ENCODE results near the gene SIK3. TPM values are rescaled to one million over a fixed set of nuclear protein-coding genes. Genes with fewer than 3 reads are reported as not detected.

SIK3 gene
- total RNA-seq, 2 donors from 2014 or later, result 37.2 to 43.5 TPM

- no peaks in the 10 kb centered on the region for H3K9me3 Mint-ChIP-seq
Observed at GRCh38 chr11:116825434-116825833, 272.8 kb downstream of the SIK3 start.

GRCh38 chr11:116823031-116823843 lies 275.0 kb downstream of the SIK3 start, which contains the start of gene APOA4:
Gene APOA4, minus strand, starts transcription at chr11:116823304. Its CDS starts 113 bp downstream, at chr11:116823191.
- Histone ChIP-seq H3K4me1 (ENCODE audit: control insufficient read depth, insufficient read depth, low read length) (peaks cover 23% of the 10 kb centered on the region), H3K9ac (ENCODE audit: extremely low read depth, low read length, poor library complexity, severe bottlenecking) (no peak within 1 kb of the TSS), H3K27ac (ENCODE audit: low read depth, low read length) (no peak within 1 kb of the TSS), H3K4me3 (ENCODE audit: low read length) (no peak within 1 kb of the TSS), H3K27me3 (ENCODE audit: control insufficient read depth, insufficient read depth, low read length, poor library complexity, severe bottlenecking) (no peaks in the 10 kb centered on the region), H3K36me3 (ENCODE audit: control insufficient read depth, insufficient read depth, low read length) (no peaks in the 10 kb centered on the region), H3K9me3 (ENCODE audit: control insufficient read depth, low read length) (no peaks in the 10 kb centered on the region)
- TF ChIP-seq, protein P1, sequence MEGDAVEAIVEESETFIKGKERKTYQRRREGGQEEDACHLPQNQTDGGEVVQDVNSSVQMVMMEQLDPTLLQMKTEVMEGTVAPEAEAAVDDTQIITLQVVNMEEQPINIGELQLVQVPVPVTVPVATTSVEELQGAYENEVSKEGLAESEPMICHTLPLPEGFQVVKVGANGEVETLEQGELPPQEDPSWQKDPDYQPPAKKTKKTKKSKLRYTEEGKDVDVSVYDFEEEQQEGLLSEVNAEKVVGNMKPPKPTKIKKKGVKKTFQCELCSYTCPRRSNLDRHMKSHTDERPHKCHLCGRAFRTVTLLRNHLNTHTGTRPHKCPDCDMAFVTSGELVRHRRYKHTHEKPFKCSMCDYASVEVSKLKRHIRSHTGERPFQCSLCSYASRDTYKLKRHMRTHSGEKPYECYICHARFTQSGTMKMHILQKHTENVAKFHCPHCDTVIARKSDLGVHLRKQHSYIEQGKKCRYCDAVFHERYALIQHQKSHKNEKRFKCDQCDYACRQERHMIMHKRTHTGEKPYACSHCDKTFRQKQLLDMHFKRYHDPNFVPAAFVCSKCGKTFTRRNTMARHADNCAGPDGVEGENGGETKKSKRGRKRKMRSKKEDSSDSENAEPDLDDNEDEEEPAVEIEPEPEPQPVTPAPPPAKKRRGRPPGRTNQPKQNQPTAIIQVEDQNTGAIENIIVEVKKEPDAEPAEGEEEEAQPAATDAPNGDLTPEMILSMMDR (conservative IDR thresholded peaks at IDR 0.05), result no peak
- Mint-ChIP-seq H3K9me3 (no peaks in the 10 kb centered on the region), H3K27me3 (ENCODE audit: insufficient read depth) (peaks cover 2% of the 10 kb centered on the region), H3K4me3 (no peak within 1 kb of the TSS), H3K4me1 (peaks cover 10% of the 10 kb centered on the region), H3K36me3 (ENCODE audit: low read depth) (no peaks in the 10 kb centered on the region), H3K27ac (peak within 1 kb of the TSS; percentile 30)
- no peak for DNase-seq
- 67 to 82% methylated on average over 8 to 15 of the region's 16 CpGs for WGBS, 2 experiments (ENCODE audit: insufficient coverage in 1 of 2, insufficient read length in 1 of 2)

More at GRCh38 chr11:116825434-116825833, 272.8 kb downstream of the SIK3 start:
- no peak for DNase-seq
- Mint-ChIP-seq H3K27me3 (ENCODE audit: insufficient read depth) (peaks cover 2% of the 10 kb centered on the region), H3K36me3 (ENCODE audit: low read depth) (no peaks in the 10 kb centered on the region), H3K27ac (no peak overlapping the region), H3K4me3 (no peak overlapping the region), H3K4me1 (peaks cover 10% of the 10 kb centered on the region)
- no peaks in the 10 kb centered on the region for H3K9me3 ChIP-seq (ENCODE audit: control insufficient read depth, low read length)
- H3K27me3 ChIP-seq (ENCODE audit: control insufficient read depth, insufficient read depth, low read length, poor library complexity, severe bottlenecking), result no peaks in the 10 kb centered on the region
- TF ChIP-seq, protein P1 (conservative IDR thresholded peaks at IDR 0.05), result no peak
- H3K4me1 ChIP-seq (ENCODE audit: control insufficient read depth, insufficient read depth, low read length), result peaks cover 23% of the 10 kb centered on the region
- no peak overlapping the region for H3K4me3 ChIP-seq (ENCODE audit: low read length)
- H3K9ac ChIP-seq (ENCODE audit: extremely low read depth, low read length, poor library complexity, severe bottlenecking), result no peak overlapping the region
- 91 to 94% methylated on average over 5 of the region's 5 CpGs for WGBS, 2 experiments (ENCODE audit: insufficient coverage in 1 of 2, insufficient read length in 1 of 2)
- H3K27ac ChIP-seq (ENCODE audit: low read depth, low read length), result no peak overlapping the region
- no peaks in the 10 kb centered on the region for H3K36me3 ChIP-seq (ENCODE audit: control insufficient read depth, insufficient read depth, low read length)

DNA sequence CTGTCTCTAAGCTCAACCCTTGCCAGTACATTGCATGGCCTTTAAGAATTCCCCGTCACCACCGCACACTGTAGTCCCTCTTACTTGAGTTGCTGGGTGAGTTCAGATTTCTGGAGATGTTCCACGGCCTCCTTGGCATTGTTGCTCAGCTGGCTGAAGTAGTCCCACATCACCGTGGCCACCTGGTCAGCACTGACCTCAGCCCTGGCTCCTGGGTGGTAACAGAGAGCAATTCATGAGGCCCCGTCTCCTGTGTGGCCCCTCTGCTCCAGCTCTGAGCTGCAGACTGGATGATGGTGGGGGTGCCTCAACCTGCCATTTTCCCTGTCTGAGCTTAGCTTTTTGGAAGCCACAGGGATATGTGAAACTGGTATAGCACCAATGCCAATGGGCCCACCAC lies 275.7 kb downstream of the SIK3 start:
- WGBS, 2 experiments (ENCODE audit: insufficient coverage in 1 of 2, insufficient read length in 1 of 2), result 85 to 86% methylated on average over 5 of the region's 5 CpGs
- Mint-ChIP-seq H3K9me3 (no peaks in the 10 kb centered on the region), H3K27ac (no peak overlapping the region), H3K36me3 (ENCODE audit: low read depth) (no peaks in the 10 kb centered on the region), H3K4me1 (peaks cover 8% of the 10 kb centered on the region), H3K4me3 (no peak overlapping the region), H3K27me3 (ENCODE audit: insufficient read depth) (peaks cover 2% of the 10 kb centered on the region)
- no peak overlapping the region for H3K9ac ChIP-seq (ENCODE audit: extremely low read depth, low read length, poor library complexity, severe bottlenecking)
- no peaks in the 10 kb centered on the region for H3K9me3 ChIP-seq (ENCODE audit: control insufficient read depth, low read length)
- H3K4me3 ChIP-seq (ENCODE audit: low read length), result no peak overlapping the region
- TF ChIP-seq, protein P1 (conservative IDR thresholded peaks at IDR 0.05), result no peak
- H3K27ac ChIP-seq (ENCODE audit: low read depth, low read length), result no peak overlapping the region
- DNase-seq, result peak; percentile 31
- peaks cover 19% of the 10 kb centered on the region for H3K4me1 ChIP-seq (ENCODE audit: control insufficient read depth, insufficient read depth, low read length)
- no peaks in the 10 kb centered on the region for H3K27me3 ChIP-seq (ENCODE audit: control insufficient read depth, insufficient read depth, low read length, poor library complexity, severe bottlenecking)
- H3K36me3 ChIP-seq (ENCODE audit: control insufficient read depth, insufficient read depth, low read length), result no peaks in the 10 kb centered on the region
